Activated T-cell treated with anti-CD3 and anti-CD28 coated beads for 48 hours (primary cell): ENCODE measurements around the gene TAS2R13.

Source experiments
- DNase-seq: peaks from one replicate; pipeline ENCODE4 v3.0.0-alpha.2; 2020; ENCODE audit warnings: low read depth

Gene TAS2R13

GRCh38 chr12:10867381-10867780, 42.0 kb downstream of the TAS2R13 start:
- no peak for DNase-seq

DNA sequence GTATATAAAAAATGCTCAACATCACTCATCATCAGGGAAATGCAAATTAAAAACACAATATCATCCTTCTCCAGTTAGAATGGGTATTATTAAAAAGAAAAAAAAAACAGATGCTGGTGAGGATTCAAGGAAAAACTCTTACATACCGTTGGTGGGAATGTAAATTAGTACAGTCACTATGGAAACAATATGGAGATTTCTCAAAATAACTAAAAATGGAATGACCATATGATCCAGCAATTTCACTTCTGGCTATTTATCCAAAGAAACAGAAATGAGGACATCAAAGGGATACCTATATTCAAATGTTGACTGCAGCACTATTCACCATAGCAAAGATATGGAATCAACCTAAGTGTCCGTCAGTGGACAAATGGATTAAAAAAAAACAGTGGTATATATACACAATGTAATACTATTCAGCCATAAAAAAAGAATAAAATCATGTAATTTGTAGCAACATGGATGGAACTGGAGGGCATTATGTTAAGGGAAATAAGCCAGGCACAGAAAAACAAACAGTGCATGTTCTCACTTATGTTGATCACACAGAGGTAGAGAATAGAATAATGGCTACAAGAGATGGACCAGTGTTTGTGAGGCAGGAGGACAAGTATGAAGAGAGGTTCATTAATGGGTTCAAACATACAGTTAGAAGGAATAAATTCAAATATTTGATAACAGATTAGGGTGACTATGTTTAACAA, 45.7 kb downstream of the TAS2R13 start:
- no peak for DNase-seq

- DNase-seq, result no peak
Observed at GRCh38 chr12:10861366-10861765, 48.0 kb downstream of the TAS2R13 start.
